ENCODE data around the gene ERN2. TPM values are rescaled to one million over a fixed set of nuclear protein-coding genes. Genes with fewer than 3 reads are reported as not detected.

The ERN2 gene
- polyA plus RNA-seq, 3 donors = not detected

- H4K20me1 ChIP-seq (ENCODE audit: insufficient read depth, low read length) = no peaks in the 10 kb centered on the region
- no peak overlapping the region for H3K4me2 ChIP-seq (replicated peaks; ENCODE audit: extremely low read depth, low read length, poor library complexity, severe bottlenecking)
- no peak for DNase-seq
- Mint-ChIP-seq H3K4me3 (no peak overlapping the region), H3K27ac (no peak overlapping the region), H3K27me3 (ENCODE audit: low read depth in 3 of 3) (peaks cover 44 to 55% (median 54%) of the 10 kb centered on the region in 3 donors), H3K9me3 (peaks cover 0 to 9% (median 0%) of the 10 kb centered on the region in 7 donors), H3K4me1 (peaks cover 2% of the 10 kb centered on the region), H3K36me3 (no peaks in the 10 kb centered on the region)
- no peaks in the 10 kb centered on the region for H3K79me2 ChIP-seq (ENCODE audit: insufficient read depth, low read length)
- no peaks in the 10 kb centered on the region for H3K9me3 ChIP-seq (replicated peaks in 1 of 2; ENCODE audit: control insufficient read depth in 1 of 2, insufficient read depth in 1 of 2, low read length in 2 of 2)
- no peaks in the 10 kb centered on the region for H3K36me3 ChIP-seq (replicated peaks in 1 of 2; ENCODE audit: control insufficient read depth in 1 of 2, insufficient read depth in 2 of 2, low read length in 2 of 2)
- H3K27me3 ChIP-seq (ENCODE audit: control insufficient read depth in 2 of 2, insufficient read depth in 2 of 2, low read length in 2 of 2) = peaks cover 21 to 49% of the 10 kb centered on the region in 2 donors
- H2AFZ ChIP-seq (ENCODE audit: insufficient read depth, low read depth, low read length, poor library complexity, severe bottlenecking) = no peak overlapping the region
- WGBS (ENCODE audit: insufficient coverage) = 100% methylated on average over 2 of the region's 5 CpGs
- TF ChIP-seq CTCF (IDR thresholded peaks at IDR 0.05) = no peak
- intact Hi-C loops (cut with micrococcal nuclease) = no loop called here
- no peak overlapping the region for H3K27ac ChIP-seq (ENCODE audit: low read depth in 1 of 2, low read length in 2 of 2)
- no peaks in the 10 kb centered on the region for H3K4me1 ChIP-seq (ENCODE audit: control insufficient read depth in 1 of 2, insufficient read depth in 2 of 2, low read length in 2 of 2)
- H3K4me3 ChIP-seq (replicated peaks in 1 of 3; ENCODE audit: low read depth in 2 of 3, low read length in 3 of 3) = no peak overlapping the region
- no peak overlapping the region for H3K9ac ChIP-seq (ENCODE audit: insufficient read depth, low read length, poor library complexity, severe bottlenecking)
Measured at GRCh38 chr16:23716484-23716883, 3.5 kb upstream of the ERN2 start.

GRCh38 chr16:23711785-23712184, 1.2 kb downstream of the ERN2 start:
- WGBS (ENCODE audit: insufficient coverage) = 83% methylated on average over 3 of the region's 4 CpGs
- no peak overlapping the region for H3K4me2 ChIP-seq (replicated peaks; ENCODE audit: extremely low read depth, low read length, poor library complexity, severe bottlenecking)
- H3K9me3 ChIP-seq (replicated peaks in 1 of 2; ENCODE audit: control insufficient read depth in 1 of 2, insufficient read depth in 1 of 2, low read length in 2 of 2) = peaks cover 8 to 16% of the 10 kb centered on the region in 2 donors
- no peak overlapping the region for H3K4me3 ChIP-seq (replicated peaks in 1 of 3; ENCODE audit: low read depth in 2 of 3, low read length in 3 of 3)
- H3K9ac ChIP-seq (ENCODE audit: insufficient read depth, low read length, poor library complexity, severe bottlenecking) = no peak overlapping the region
- DNase-seq = no peak
- H4K20me1 ChIP-seq (ENCODE audit: insufficient read depth, low read length) = no peaks in the 10 kb centered on the region
- Mint-ChIP-seq H3K27ac (no peak overlapping the region), H3K4me3 (peak overlapping the region in 1 of 2 donors; percentile 66), H3K4me1 (peaks cover 2% of the 10 kb centered on the region), H3K9me3 (peaks cover 4 to 25% (median 21%) of the 10 kb centered on the region in 7 donors), H3K27me3 (ENCODE audit: low read depth in 3 of 3) (peaks cover 47 to 62% (median 57%) of the 10 kb centered on the region in 3 donors), H3K36me3 (no peaks in the 10 kb centered on the region)
- H2AFZ ChIP-seq (ENCODE audit: insufficient read depth, low read depth, low read length, poor library complexity, severe bottlenecking) = no peak overlapping the region
- no peaks in the 10 kb centered on the region for H3K79me2 ChIP-seq (ENCODE audit: insufficient read depth, low read length)
- intact Hi-C loops (cut with micrococcal nuclease) = no loop called here
- H3K36me3 ChIP-seq (replicated peaks in 1 of 2; ENCODE audit: control insufficient read depth in 1 of 2, insufficient read depth in 2 of 2, low read length in 2 of 2) = no peaks in the 10 kb centered on the region
- H3K4me1 ChIP-seq (ENCODE audit: control insufficient read depth in 1 of 2, insufficient read depth in 2 of 2, low read length in 2 of 2) = no peaks in the 10 kb centered on the region
- TF ChIP-seq CTCF (IDR thresholded peaks at IDR 0.05) = no peak
- peaks cover 21 to 45% of the 10 kb centered on the region in 2 donors for H3K27me3 ChIP-seq (ENCODE audit: control insufficient read depth in 2 of 2, insufficient read depth in 2 of 2, low read length in 2 of 2)
- no peak overlapping the region for H3K27ac ChIP-seq (ENCODE audit: low read depth in 1 of 2, low read length in 2 of 2)
